GM19463 (cell line): Measurements from ENCODE around the gene AAMP.
A peak's percentile ranks its signal among the peaks of the same experiment; 100 is the strongest.

Source experiments
- ATAC-seq: cut with Tn5 transposase; IDR thresholded peaks from one replicate; pipeline ENCODE4 v1.9.1; 2021; ENCODE audit warnings: mild to moderate bottlenecking, moderate library complexity; ENCODE audit not compliant: unreplicated experiment

The AAMP gene

GRCh38 chr2:218294430-218295022, 24.6 kb upstream of the AAMP start:
- ATAC-seq = no peak

- ATAC-seq = no peak
Observed at GRCh38 chr2:218293715-218294429, 23.9 kb upstream of the AAMP start.

GRCh38 chr2:218292048-218293014, 22.4 kb upstream of the AAMP start, which contains the start of gene TMBIM1:
Gene TMBIM1, minus strand, starts transcription at chr2:218292503. Its CDS starts 10,362 bp downstream, at chr2:218282141.
- peak; percentile 67 for ATAC-seq

GRCh38 chr2:218291318-218292047, 21.5 kb upstream of the AAMP start:
- no peak for ATAC-seq

GRCh38 chr2:218290316-218291261, 20.7 kb upstream of the AAMP start:
- ATAC-seq = peak; percentile 54

- ATAC-seq = no peak
Observed at GRCh38 chr2:218289639-218290315, 19.8 kb upstream of the AAMP start.

GRCh38 chr2:218286570-218287459, 16.9 kb upstream of the AAMP start:
- ATAC-seq = peak; percentile 64

- no peak for ATAC-seq
Observed at GRCh38 chr2:218285604-218286003, 15.7 kb upstream of the AAMP start.

GRCh38 chr2:218284106-218284811, 14.3 kb upstream of the AAMP start:
- peak; percentile 46 for ATAC-seq

- no peak for ATAC-seq
Observed at GRCh38 chr2:218282173-218282991, 12.4 kb upstream of the AAMP start.

- ATAC-seq = no peak
Observed at GRCh38 chr2:218281449-218281848, 11.5 kb upstream of the AAMP start.

- ATAC-seq = no peak
Observed at GRCh38 chr2:218280260-218280870, 10.4 kb upstream of the AAMP start.

GRCh38 chr2:218278531-218279360, 8.8 kb upstream of the AAMP start:
- ATAC-seq = no peak

GRCh38 chr2:218277921-218278320, 8.0 kb upstream of the AAMP start:
- ATAC-seq = no peak
